Kidney (tissue), 14 donors: ENCODE results near the gene F2. TPM values are rescaled to one million over a fixed set of nuclear protein-coding genes. Genes with fewer than 3 reads are reported as not detected.

Source experiments
- DNase-seq, 5 donors: peaks; one replicate each; pipeline ENCODE4 v3.0.0-alpha.2; 2013 to 2020
- FAIRE-seq: peaks from 2 replicates; lab custom pipeline; 2012; peaks lifted over from hg19 to GRCh38; lab: Jason Lieb, UNC
- H3K27ac ChIP-seq, 2 donors: one replicate each; pipeline ENCODE4 v1.7.0; 2013; ENCODE audit warnings: low read depth in 2 of 2, low read length in 2 of 2, inconsistent platforms in 1 of 2
- H3K27me3 ChIP-seq: one replicate; pipeline ENCODE4 v1.7.1; 2013; ENCODE audit warnings: low read length, inconsistent platforms; ENCODE audit not compliant: control insufficient read depth, insufficient read depth
- H3K36me3 ChIP-seq, 3 donors: one replicate each; pipeline versions ENCODE4 v1.7.0 to v1.7.1; 2013; ENCODE audit warnings: low read length in 3 of 3, control low read depth in 1 of 3, inconsistent platforms in 1 of 3; ENCODE audit not compliant: insufficient read depth in 3 of 3, control insufficient read depth in 2 of 3
- H3K4me1 ChIP-seq, 3 donors: one replicate each; pipeline versions ENCODE4 v1.7.0 to v1.7.1; 2013; ENCODE audit warnings: low read length in 3 of 3, inconsistent platforms in 1 of 3, low read depth in 1 of 3; ENCODE audit not compliant: control insufficient read depth in 2 of 3, insufficient read depth in 2 of 3
- H3K4me3 ChIP-seq, 3 donors: one replicate each; pipeline versions ENCODE4 v1.7.0 to v1.8.1; 2013; ENCODE audit warnings: low read length in 3 of 3, control low read depth in 1 of 3, inconsistent platforms in 1 of 3
- H3K9ac ChIP-seq, 3 donors: one replicate each; pipeline versions ENCODE4 v1.7.0 to v1.7.1; 2013; ENCODE audit warnings: low read length in 3 of 3, control low read depth in 1 of 3, inconsistent platforms in 1 of 3
- H3K9me3 ChIP-seq, 3 donors: one replicate each; pipeline versions ENCODE4 v1.7.0 to v1.7.1; 2013; ENCODE audit warnings: low read length in 3 of 3, control low read depth in 1 of 3, inconsistent platforms in 1 of 3; ENCODE audit not compliant: control insufficient read depth in 2 of 3, insufficient read depth in 1 of 3
- intact Hi-C: fragments of 100-400 bp; cut with DNase I; formaldehyde crosslinking; loops from one replicate; pipeline ENCODE4 v1.11.1; 2022
- polyA plus RNA-seq: library from polyadenylated mRNA; stranded (reverse); fragments of 350-450 nt; fragmentation: Illumina TruSeq; extraction: RNeasy Lipid Tissue Mini Kit (QIAGEN cat#74804); gene quantifications from one replicate; pipeline ENCODE4 v1.2.3, GENCODE V29; 2014; ENCODE audit warnings: low read depth, low replicate concordance; ENCODE audit not compliant: insufficient read depth
- total RNA-seq: library from RNA; stranded (reverse); fragmentation: NEBNext Ultra II Directional; extraction: Animal tissue kit (Norgen Biotek cat#: 25700); gene quantifications from one replicate; pipeline ENCODE4 v1.2.1, GENCODE V29; 2021
- TF ChIP-seq, protein P1 (sequence below): IDR thresholded peaks from 3 replicates; pipeline ENCODE4 v1.5.1; 2012; ENCODE audit warnings: mild to moderate bottlenecking, moderate library complexity, borderline replicate concordance; ENCODE audit not compliant: insufficient read depth; ENCODE audit errors: extremely low read depth
- donor health status: control.
- donor health status: control.
- donor health status: control.
- donor health status: control.
- donor health status: control.
- donor health status: DM: yes; HTN: yes; CAD: no.
- donor health status: Normal renal cell carcinoma (clear cell type).

F2 gene
- total and polyA plus RNA-seq, 2 donors from 2014 or later, result not detected

GRCh38 chr11:46738887-46739286 is 19.9 kb downstream of the F2 start:
- TF ChIP-seq, protein P1, sequence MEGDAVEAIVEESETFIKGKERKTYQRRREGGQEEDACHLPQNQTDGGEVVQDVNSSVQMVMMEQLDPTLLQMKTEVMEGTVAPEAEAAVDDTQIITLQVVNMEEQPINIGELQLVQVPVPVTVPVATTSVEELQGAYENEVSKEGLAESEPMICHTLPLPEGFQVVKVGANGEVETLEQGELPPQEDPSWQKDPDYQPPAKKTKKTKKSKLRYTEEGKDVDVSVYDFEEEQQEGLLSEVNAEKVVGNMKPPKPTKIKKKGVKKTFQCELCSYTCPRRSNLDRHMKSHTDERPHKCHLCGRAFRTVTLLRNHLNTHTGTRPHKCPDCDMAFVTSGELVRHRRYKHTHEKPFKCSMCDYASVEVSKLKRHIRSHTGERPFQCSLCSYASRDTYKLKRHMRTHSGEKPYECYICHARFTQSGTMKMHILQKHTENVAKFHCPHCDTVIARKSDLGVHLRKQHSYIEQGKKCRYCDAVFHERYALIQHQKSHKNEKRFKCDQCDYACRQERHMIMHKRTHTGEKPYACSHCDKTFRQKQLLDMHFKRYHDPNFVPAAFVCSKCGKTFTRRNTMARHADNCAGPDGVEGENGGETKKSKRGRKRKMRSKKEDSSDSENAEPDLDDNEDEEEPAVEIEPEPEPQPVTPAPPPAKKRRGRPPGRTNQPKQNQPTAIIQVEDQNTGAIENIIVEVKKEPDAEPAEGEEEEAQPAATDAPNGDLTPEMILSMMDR, result no peak
- no peak for FAIRE-seq
- no peak overlapping the region for H3K27ac ChIP-seq
- no peaks in the 10 kb centered on the region for H3K4me1 ChIP-seq
- H3K4me3 ChIP-seq, result no peak overlapping the region
- intact Hi-C loops, result no loop called here
- DNase-seq, result peak in 1 of 5 donors; percentile 2
- no peaks in the 10 kb centered on the region for H3K9me3 ChIP-seq
- H3K9ac ChIP-seq, result no peak overlapping the region
- peaks cover 0 to 22% (median 5%) of the 10 kb centered on the region in 3 donors for H3K36me3 ChIP-seq
- no peaks in the 10 kb centered on the region for H3K27me3 ChIP-seq

GRCh38 chr11:46741600-46742484 is 22.8 kb downstream of the F2 start:
- Histone ChIP-seq H3K4me3 (no peak overlapping the region), H3K27me3 (no peaks in the 10 kb centered on the region), H3K9ac (no peak overlapping the region), H3K36me3 (peaks cover 6 to 40% (median 11%) of the 10 kb centered on the region in 3 donors), H3K4me1 (no peaks in the 10 kb centered on the region), H3K9me3 (no peaks in the 10 kb centered on the region), H3K27ac (no peak overlapping the region)
- peak in 1 of 5 donors; percentile 2 for DNase-seq
- FAIRE-seq, result no peak
- TF ChIP-seq, protein P1, result no peak
- intact Hi-C loops, result no loop called here

- intact Hi-C loops, result no loop called here
- FAIRE-seq (no peak), DNase-seq (peak in 1 of 5 donors; percentile 15)
- Histone ChIP-seq H3K36me3 (peaks cover 9 to 47% (median 11%) of the 10 kb centered on the region in 3 donors), H3K27me3 (no peaks in the 10 kb centered on the region), H3K9me3 (no peaks in the 10 kb centered on the region), H3K27ac (no peak overlapping the region), H3K9ac (no peak overlapping the region), H3K4me3 (no peak overlapping the region), H3K4me1 (no peaks in the 10 kb centered on the region)
- TF ChIP-seq, protein P1, result no peak
Measured at GRCh38 chr11:46743043-46743442, 24.0 kb downstream of the F2 start.
